HepG2 (cell line): ENCODE results near the gene CNPPD1. TPM values are rescaled to one million over a fixed set of nuclear protein-coding genes. Genes with fewer than 3 reads are reported as not detected.
"Not testable (repeated sequence)": the region's sequence is repeated elsewhere in the genome, so short reads cannot be mapped to it uniquely, and the experiment has no call there.

Source experiments
- ATAC-seq: fragments of 200-7000 bp; cut with Tn5 transposase; 3 replicates; pipeline ENCODE4 v1.9.1; 2020; ENCODE audit warnings: mild to moderate bottlenecking, moderate library complexity
- BruUV-seq: library from RNA; stranded (reverse); fragments of 400-500 nt; replicated peaks from 2 replicates; lab custom pipeline; 2021; lab: Mats Ljungman, UMichigan
- CTCF ChIA-PET: fragments of 300-600 bp; formaldehyde crosslinking; extraction: SDS; loops from one replicate; lab custom pipeline; 2021; ENCODE audit warnings: low total read pairs, inconsistent platforms, low intra/inter-chr PET ratio; lab: Yijun Ruan, JAX
- POLR2A ChIA-PET: fragments of 350-600 bp; sonication (Branson Sonifier 250); formaldehyde crosslinking; loops from one replicate; lab custom pipeline; 2020; ENCODE audit warnings: antibody characterized with exemption, inconsistent platforms; lab: Yijun Ruan, JAX
- DNase-seq: peaks from one replicate; pipeline ENCODE4 v3.0.0-alpha.2; 2015; ENCODE audit warnings: low spot score
- FAIRE-seq: peaks from 3 replicates; lab custom pipeline; 2011; peaks lifted over from hg19 to GRCh38; lab: Jason Lieb, UNC
- H2AFZ ChIP-seq: one replicate; pipeline ENCODE4 v1.6.1; 2011; ENCODE audit warnings: low read length, inconsistent platforms
- H3K27ac ChIP-seq: fragments of 300-600 bp; 3 replicates; pipeline ENCODE4 v1.8.0; 2011; ENCODE audit warnings: mixed run types, mild to moderate bottlenecking, mixed read lengths, low read length, inconsistent platforms; ENCODE audit not compliant: insufficient read depth; ENCODE audit errors: extremely low read length
- H3K27me3 ChIP-seq, 2 experiments: fragments of 200-600 bp in 1 of 2; 2 replicates in 1 of 2; 3 replicates in 1 of 2; pipeline versions ENCODE4 v1.6.0 to v1.8.0; 2011; ENCODE audit warnings: low read length in 2 of 2, mild to moderate bottlenecking in 2 of 2, moderate library complexity in 2 of 2, inconsistent platforms in 1 of 2; ENCODE audit not compliant: insufficient read depth in 2 of 2, control insufficient read depth in 1 of 2
- H3K36me3 ChIP-seq, 2 experiments: fragments of 200-600 bp in 1 of 2; replicated peaks in 1 of 2; 2 replicates in 1 of 2; 3 replicates in 1 of 2; pipeline versions ENCODE4 v1.5.1 to v1.8.0; 2011; ENCODE audit warnings: low read length in 2 of 2, inconsistent platforms in 1 of 2; ENCODE audit not compliant: insufficient read depth in 2 of 2, control insufficient read depth in 1 of 2
- H3K4me1 ChIP-seq: 2 replicates; pipeline ENCODE4 v1.5.1; 2012; ENCODE audit warnings: low read length, inconsistent platforms; ENCODE audit not compliant: insufficient read depth
- H3K4me2 ChIP-seq: 2 replicates; pipeline ENCODE4 v1.6.0; 2011; ENCODE audit warnings: low read depth, low read length, inconsistent platforms
- H3K4me3 ChIP-seq, 3 experiments: fragments of 200-600 bp in 1 of 3; sonication (generic), shearing (Covaris generic) in 1 of 3; replicated peaks in 1 of 3; 2 replicates each; pipeline ENCODE4 v1.5.1; 2011 to 2016; ENCODE audit warnings: low read length in 3 of 3, inconsistent platforms in 2 of 3, low read depth in 2 of 3, mild to moderate bottlenecking in 2 of 3, control low read depth in 1 of 3, mixed read lengths in 1 of 3; ENCODE audit not compliant: insufficient read depth in 1 of 3
- H3K79me2 ChIP-seq: one replicate; pipeline ENCODE4 v1.6.1; 2011; ENCODE audit warnings: low read length, inconsistent platforms; ENCODE audit not compliant: insufficient read depth
- H3K9ac ChIP-seq: 2 replicates; pipeline ENCODE4 v1.6.0; 2011; ENCODE audit warnings: mild to moderate bottlenecking, low read depth, low read length, inconsistent platforms; ENCODE audit not compliant: insufficient read depth
- H3K9me3 ChIP-seq: 2 replicates; pipeline ENCODE4 v1.5.1; 2012; ENCODE audit warnings: mild to moderate bottlenecking, low read length
- H4K20me1 ChIP-seq: 2 replicates; pipeline ENCODE4 v1.6.0; 2011; ENCODE audit warnings: inconsistent platforms, mild to moderate bottlenecking, low read length, moderate library complexity; ENCODE audit not compliant: insufficient read depth
- CSRNP1 ChIP-seq: sonication (generic); formaldehyde crosslinking; IDR thresholded peaks from 2 replicates; pipeline ENCODE4 v1.8.1; 2023; ENCODE audit warnings: mild to moderate bottlenecking, missing genetic modification reagents
- CTCF ChIP-seq: sonication (generic); formaldehyde crosslinking; IDR thresholded peaks from 2 replicates; pipeline ENCODE4 v1.5.0; 2020; ENCODE audit warnings: mild to moderate bottlenecking, missing genetic modification reagents, moderate library complexity
- NONO ChIP-seq, 2 experiments: fragments of 450-650 bp in 1 of 2; sonication (generic) in 1 of 2; formaldehyde crosslinking in 1 of 2; IDR thresholded peaks in 1 of 2; conservative IDR thresholded peaks in 1 of 2; 2 replicates each; pipeline versions ENCODE4 v1.6.1 to v1.8.0; 2017 to 2022; ENCODE audit warnings: mild to moderate bottlenecking in 1 of 2, missing genetic modification reagents in 1 of 2, moderate library complexity in 1 of 2
- TAF1 ChIP-seq: sonication (generic); formaldehyde crosslinking; IDR thresholded peaks from 2 replicates; pipeline ENCODE4 v1.4.0; 2020; ENCODE audit warnings: missing genetic modification reagents
- ZGPAT ChIP-seq: IDR thresholded peaks from 2 replicates; pipeline ENCODE4 v1.6.1; 2016; ENCODE audit warnings: mild to moderate bottlenecking
- ZNF687 ChIP-seq: sonication (generic); formaldehyde crosslinking; IDR thresholded peaks from 2 replicates; pipeline ENCODE4 v1.5.1; 2020; ENCODE audit warnings: mild to moderate bottlenecking, missing genetic modification reagents, moderate library complexity
- WGBS: methylation state at CpG from one replicate; pipeline ENCODE4 v1.1.6; 2017; ENCODE audit warnings: low lambda C conversion rate; 5-methylcytosine and 5-hydroxymethylcytosine counted together
- in situ Hi-C: cut with HindIII; loops from 2 replicates; pipeline ENCODE4 v1.10.0; 2017; ENCODE audit warnings: low pct_unique_long_range_greater_than_20kb; ENCODE audit not compliant: extremely low pct_ligation_motif_present
- intact Hi-C: fragments of 100-400 bp; cut with micrococcal nuclease; formaldehyde crosslinking; loops from one replicate; pipeline ENCODE4 v1.10.0; 2022; ENCODE audit not compliant: unreplicated experiment
- polyA plus RNA-seq, 8 experiments: library from polyadenylated mRNA; depleted of rRNA in 3 of 8; stranded (reverse) in 7 of 8; unstranded in 1 of 8; fragments of >200 nt; fragmentation: Illumina TruSeq in 4 of 8; extraction: Trizol in 4 of 8; gene quantifications; 2 replicates each; pipeline versions ENCODE4 v1.2.1 to v1.2.3, GENCODE V29; 2011 to 2016; ENCODE audit warnings: low read depth in 4 of 8, missing spikeins in 1 of 8, mixed read lengths in 1 of 8; ENCODE audit not compliant: insufficient read depth in 1 of 8
- total RNA-seq, 5 experiments: library from RNA; depleted of rRNA; stranded (reverse); fragments of >200 nt; fragmentation: Illumina TruSeq; extraction: Trizol; gene quantifications; 2 replicates each; pipeline ENCODE4 v1.2.3, GENCODE V29; 2016; ENCODE audit warnings: low read depth in 1 of 5

Gene CNPPD1
- total and polyA plus RNA-seq, 2 of the 13 experiments (the other 11 are each of a cell fraction or from before 2014, with no cell fraction given) = 35.5 to 49.4 TPM

- H2AFZ ChIP-seq; H4K20me1 ChIP-seq; DNase-seq; H3K4me2 ChIP-seq; H3K9ac ChIP-seq; H3K36me3 ChIP-seq; intact Hi-C loops; in situ Hi-C loops; FAIRE-seq; BruUV-seq; ATAC-seq; CTCF ChIA-PET; H3K9me3 ChIP-seq; H3K27me3 ChIP-seq; H3K79me2 ChIP-seq; H3K4me3 ChIP-seq; TF ChIP-seq NONO (IDR thresholded peaks at IDR 0.05): not testable (repeated sequence)
- peaks cover 42% of the 10 kb centered on the region for H3K4me1 ChIP-seq
- POLR2A ChIA-PET = interaction anchor here (0.8 to 10.9 kb wide), 13 partner anchors 6 to 199 kb away, joined by 3 to 102 read pairs (median 9); partner anchors contain the start of genes ABCB6, CNPPD1, DNAJB2 and GLB1L
- 87% methylated on average over 17 of the region's 21 CpGs for WGBS
- peak overlapping the region; percentile 63 for H3K27ac ChIP-seq
- TF ChIP-seq TAF1 (CRISPR knock-in tag) (0 out of 2 replicates have a peak, but pooled peaks have one; percentile 0), CTCF (CRISPR knock-in tag) (0 out of 2 replicates have a peak, but pooled peaks have one; percentile 17), ZNF687 (CRISPR knock-in tag) (peak; percentile 39; the same call in 1 of the 2 replicates), ZGPAT (CRISPR knock-in tag) (0 out of 2 replicates have a peak, but pooled peaks have one; percentile 13), CSRNP1 (CRISPR knock-in tag) (0 out of 2 replicates have a peak, but pooled peaks have one; percentile 26), NONO (CRISPR knock-in tag; conservative IDR thresholded peaks at IDR 0.05) (0 out of 2 replicates have a peak, but pooled peaks have one; percentile 2)
These were observed 24.6 kb upstream of the CNPPD1 start for GRCh38 chr2:219201331-219201730.
